ENCODE results near the gene MGA.
A peak's percentile ranks its signal among the peaks of the same experiment; 100 is the strongest.

The MGA gene

DNA sequence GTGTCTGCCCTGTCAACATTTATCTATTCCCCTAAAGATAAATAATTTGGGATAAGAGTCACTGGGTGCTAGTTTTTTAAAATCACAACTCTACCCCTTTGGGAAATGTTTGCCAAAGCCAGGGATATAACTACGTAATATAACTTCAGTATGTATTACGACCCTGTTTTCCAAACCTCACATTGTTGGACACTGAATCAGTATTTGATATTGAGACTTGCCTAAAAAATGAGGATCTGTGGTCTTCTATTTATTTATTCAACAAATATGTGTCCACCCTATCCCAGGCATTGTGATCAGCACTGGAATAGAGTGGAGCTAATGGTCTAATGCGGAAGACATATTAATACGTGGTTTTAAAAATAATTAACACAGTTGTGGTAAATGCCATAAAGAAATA lies 4.5 kb upstream of the MGA start:
- Histone ChIP-seq H3K9me3 (ENCODE audit: severe bottlenecking) (no peaks in the 10 kb centered on the region), H3K27me3 (ENCODE audit: insufficient read depth, poor library complexity, severe bottlenecking) (no peaks in the 10 kb centered on the region), H3K4me1 (ENCODE audit: insufficient read depth, poor library complexity, severe bottlenecking) (peaks cover 8% of the 10 kb centered on the region), H3K4me3 (ENCODE audit: severe bottlenecking) (no peak overlapping the region), H3K27ac (ENCODE audit: poor library complexity, severe bottlenecking) (no peak overlapping the region), H3K36me3 (ENCODE audit: low read depth) (no peaks in the 10 kb centered on the region)
- TF ChIP-seq, protein P1, sequence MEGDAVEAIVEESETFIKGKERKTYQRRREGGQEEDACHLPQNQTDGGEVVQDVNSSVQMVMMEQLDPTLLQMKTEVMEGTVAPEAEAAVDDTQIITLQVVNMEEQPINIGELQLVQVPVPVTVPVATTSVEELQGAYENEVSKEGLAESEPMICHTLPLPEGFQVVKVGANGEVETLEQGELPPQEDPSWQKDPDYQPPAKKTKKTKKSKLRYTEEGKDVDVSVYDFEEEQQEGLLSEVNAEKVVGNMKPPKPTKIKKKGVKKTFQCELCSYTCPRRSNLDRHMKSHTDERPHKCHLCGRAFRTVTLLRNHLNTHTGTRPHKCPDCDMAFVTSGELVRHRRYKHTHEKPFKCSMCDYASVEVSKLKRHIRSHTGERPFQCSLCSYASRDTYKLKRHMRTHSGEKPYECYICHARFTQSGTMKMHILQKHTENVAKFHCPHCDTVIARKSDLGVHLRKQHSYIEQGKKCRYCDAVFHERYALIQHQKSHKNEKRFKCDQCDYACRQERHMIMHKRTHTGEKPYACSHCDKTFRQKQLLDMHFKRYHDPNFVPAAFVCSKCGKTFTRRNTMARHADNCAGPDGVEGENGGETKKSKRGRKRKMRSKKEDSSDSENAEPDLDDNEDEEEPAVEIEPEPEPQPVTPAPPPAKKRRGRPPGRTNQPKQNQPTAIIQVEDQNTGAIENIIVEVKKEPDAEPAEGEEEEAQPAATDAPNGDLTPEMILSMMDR (IDR thresholded peaks at IDR 0.05; ENCODE audit: poor library complexity, severe bottlenecking): no peak
- ATAC-seq (ENCODE audit: low read depth) (no peak), DNase-seq (ENCODE audit: low spot score) (no peak)

DNA sequence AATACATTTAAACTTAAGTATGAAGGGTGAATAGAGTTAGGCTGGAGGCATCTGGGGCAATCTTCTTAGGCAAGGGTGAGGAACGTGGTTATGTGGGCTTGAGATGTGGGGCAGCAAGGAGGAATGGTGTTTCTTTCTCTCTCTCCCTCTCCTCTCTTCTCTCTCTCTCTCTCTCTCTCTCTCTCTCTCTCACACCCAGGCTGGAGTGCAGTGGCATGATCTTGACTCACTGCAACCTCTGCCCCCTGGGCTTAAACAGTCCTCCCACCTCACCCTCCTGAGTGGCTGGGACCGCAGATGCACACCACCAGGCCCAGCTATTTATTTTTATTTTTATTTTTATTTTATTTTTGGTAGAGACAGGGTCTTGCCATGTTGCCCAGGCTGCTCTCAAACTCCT lies 4.0 kb upstream of the MGA start:
- H3K27me3 ChIP-seq (ENCODE audit: insufficient read depth, poor library complexity, severe bottlenecking): no peaks in the 10 kb centered on the region
- TF ChIP-seq, protein P1 (IDR thresholded peaks at IDR 0.05; ENCODE audit: poor library complexity, severe bottlenecking): no peak
- peaks cover 11% of the 10 kb centered on the region for H3K4me1 ChIP-seq (ENCODE audit: insufficient read depth, poor library complexity, severe bottlenecking)
- H3K4me3 ChIP-seq (ENCODE audit: severe bottlenecking): no peak overlapping the region
- H3K9me3 ChIP-seq (ENCODE audit: severe bottlenecking): no peaks in the 10 kb centered on the region
- no peaks in the 10 kb centered on the region for H3K36me3 ChIP-seq (ENCODE audit: low read depth)
- no peak for ATAC-seq (ENCODE audit: low read depth)
- no peak overlapping the region for H3K27ac ChIP-seq (ENCODE audit: poor library complexity, severe bottlenecking)
- no peak for DNase-seq (ENCODE audit: low spot score)

DNA sequence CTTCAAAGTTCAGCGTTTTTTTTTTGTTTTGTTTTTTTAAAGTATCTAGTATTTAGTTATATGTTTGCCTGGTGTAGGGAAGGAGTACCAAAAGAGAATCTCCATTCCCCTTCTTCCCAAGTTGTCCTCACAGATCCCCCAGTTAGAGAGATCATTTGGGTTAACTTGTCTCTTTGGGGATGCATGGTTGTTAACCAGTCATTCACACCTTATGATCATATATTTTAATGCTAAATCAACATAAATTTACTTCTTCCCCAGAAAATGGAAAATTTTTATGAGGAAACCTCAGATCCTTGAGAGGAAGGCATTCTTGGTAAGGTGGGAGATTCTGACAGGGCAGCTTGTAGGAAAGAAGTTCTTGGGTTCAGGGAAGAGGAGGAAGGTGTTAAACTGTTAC lies 1.5 kb upstream of the MGA start:
- Histone ChIP-seq H3K27me3 (ENCODE audit: insufficient read depth, poor library complexity, severe bottlenecking) (no peaks in the 10 kb centered on the region), H3K27ac (ENCODE audit: poor library complexity, severe bottlenecking) (no peak overlapping the region)
- no peak for ATAC-seq (ENCODE audit: low read depth)

DNA sequence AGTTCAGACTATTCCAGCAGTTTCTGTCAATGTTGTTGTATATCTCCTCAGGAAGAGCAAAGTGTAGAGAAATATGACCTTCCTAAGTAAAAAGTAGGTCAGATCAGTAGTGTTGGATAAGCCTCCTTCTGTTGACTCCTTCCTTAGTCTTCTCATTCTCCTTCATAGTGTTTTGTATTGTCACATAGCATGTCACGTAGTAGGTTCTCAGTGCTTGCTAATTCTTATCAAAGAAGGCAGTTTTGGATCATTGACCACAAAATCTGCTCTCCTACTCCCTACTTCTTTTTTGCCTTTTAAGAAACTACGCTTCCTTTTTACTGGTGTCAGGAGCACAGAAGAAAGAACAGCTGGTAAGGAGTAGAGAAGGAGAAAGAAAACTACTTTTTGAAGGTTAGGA lies 1.0 kb upstream of the MGA start:
- Histone ChIP-seq H3K27me3 (ENCODE audit: insufficient read depth, poor library complexity, severe bottlenecking) (no peaks in the 10 kb centered on the region), H3K4me3 (ENCODE audit: severe bottlenecking) (no peak overlapping the region), H3K9me3 (ENCODE audit: severe bottlenecking) (no peaks in the 10 kb centered on the region), H3K27ac (ENCODE audit: poor library complexity, severe bottlenecking) (no peak overlapping the region), H3K4me1 (ENCODE audit: insufficient read depth, poor library complexity, severe bottlenecking) (peaks cover 24% of the 10 kb centered on the region), H3K36me3 (ENCODE audit: low read depth) (no peaks in the 10 kb centered on the region)
- DNase-seq (ENCODE audit: low spot score) (no peak), ATAC-seq (ENCODE audit: low read depth) (no peak)
- TF ChIP-seq, protein P1 (IDR thresholded peaks at IDR 0.05; ENCODE audit: poor library complexity, severe bottlenecking): no peak

More for the DNA sequence above, 1.5 kb upstream of the MGA start:
- TF ChIP-seq, protein P1 (IDR thresholded peaks at IDR 0.05; ENCODE audit: poor library complexity, severe bottlenecking): no peak
- no peaks in the 10 kb centered on the region for H3K36me3 ChIP-seq (ENCODE audit: low read depth)
- no peak overlapping the region for H3K4me3 ChIP-seq (ENCODE audit: severe bottlenecking)
- no peaks in the 10 kb centered on the region for H3K9me3 ChIP-seq (ENCODE audit: severe bottlenecking)
- peaks cover 26% of the 10 kb centered on the region for H3K4me1 ChIP-seq (ENCODE audit: insufficient read depth, poor library complexity, severe bottlenecking)
- DNase-seq (ENCODE audit: low spot score): no peak

DNA sequence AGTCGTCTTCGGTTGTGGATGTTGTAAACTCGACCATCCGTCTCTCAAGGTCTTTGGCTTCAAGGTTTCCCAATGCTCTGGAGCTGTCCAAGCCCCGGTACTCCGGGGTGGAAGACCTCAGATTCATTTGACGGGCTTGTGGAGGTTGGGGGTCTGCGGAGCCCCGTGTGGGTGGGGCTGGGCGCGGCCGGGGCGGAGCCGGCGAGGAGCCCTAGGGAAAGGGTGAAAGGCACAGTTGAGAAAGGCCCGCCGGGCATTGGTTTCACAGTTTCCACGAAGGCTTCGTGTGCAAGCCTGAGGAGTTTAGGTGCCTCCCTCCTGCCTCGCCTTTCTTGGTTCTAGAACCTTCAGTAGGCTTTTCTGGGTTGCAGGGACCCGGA lies 360 bp upstream of the MGA start:
- TF ChIP-seq, protein P1 (IDR thresholded peaks at IDR 0.05; ENCODE audit: poor library complexity, severe bottlenecking): no peak
- no peaks in the 10 kb centered on the region for H3K36me3 ChIP-seq (ENCODE audit: low read depth)
- H3K9me3 ChIP-seq (ENCODE audit: severe bottlenecking): no peaks in the 10 kb centered on the region
- H3K27me3 ChIP-seq (ENCODE audit: insufficient read depth, poor library complexity, severe bottlenecking): no peaks in the 10 kb centered on the region
- DNase-seq (ENCODE audit: low spot score): no peak
- H3K4me1 ChIP-seq (ENCODE audit: insufficient read depth, poor library complexity, severe bottlenecking): peaks cover 25% of the 10 kb centered on the region
- H3K4me3 ChIP-seq (ENCODE audit: severe bottlenecking): peak overlapping the region; percentile 35
- peak overlapping the region; percentile 69 for H3K27ac ChIP-seq (ENCODE audit: poor library complexity, severe bottlenecking)
- peak; percentile 2; the same call in 1 of the 3 replicates for ATAC-seq (ENCODE audit: low read depth)

All from RWPE2 (cell line).